HepG2 (cell line): Measurements from ENCODE around the gene RGSL1. TPM values are rescaled to one million over a fixed set of nuclear protein-coding genes. Genes with fewer than 3 reads are reported as not detected.

Source experiments
- ATAC-seq: fragments of 200-7000 bp; cut with Tn5 transposase; 3 replicates; pipeline ENCODE4 v1.9.1; 2020; ENCODE audit warnings: mild to moderate bottlenecking, moderate library complexity
- BruUV-seq: library from RNA; stranded (reverse); fragments of 400-500 nt; replicated peaks from 2 replicates; lab custom pipeline; 2021; lab: Mats Ljungman, UMichigan
- CTCF ChIA-PET: fragments of 300-600 bp; formaldehyde crosslinking; extraction: SDS; loops from one replicate; lab custom pipeline; 2021; ENCODE audit warnings: low total read pairs, inconsistent platforms, low intra/inter-chr PET ratio; lab: Yijun Ruan, JAX
- POLR2A ChIA-PET: fragments of 350-600 bp; sonication (Branson Sonifier 250); formaldehyde crosslinking; loops from one replicate; lab custom pipeline; 2020; ENCODE audit warnings: antibody characterized with exemption, inconsistent platforms; lab: Yijun Ruan, JAX
- DNase-seq: peaks from one replicate; pipeline ENCODE4 v3.0.0-alpha.2; 2015; ENCODE audit warnings: low spot score
- FAIRE-seq: peaks from 3 replicates; lab custom pipeline; 2011; peaks lifted over from hg19 to GRCh38; lab: Jason Lieb, UNC
- H2AFZ ChIP-seq: one replicate; pipeline ENCODE4 v1.6.1; 2011; ENCODE audit warnings: low read length, inconsistent platforms
- H3K27ac ChIP-seq: fragments of 300-600 bp; 3 replicates; pipeline ENCODE4 v1.8.0; 2011; ENCODE audit warnings: mixed run types, mild to moderate bottlenecking, mixed read lengths, low read length, inconsistent platforms; ENCODE audit not compliant: insufficient read depth; ENCODE audit errors: extremely low read length
- H3K27me3 ChIP-seq, 2 experiments: fragments of 200-600 bp in 1 of 2; 2 replicates in 1 of 2; 3 replicates in 1 of 2; pipeline versions ENCODE4 v1.6.0 to v1.8.0; 2011; ENCODE audit warnings: low read length in 2 of 2, mild to moderate bottlenecking in 2 of 2, moderate library complexity in 2 of 2, inconsistent platforms in 1 of 2; ENCODE audit not compliant: insufficient read depth in 2 of 2, control insufficient read depth in 1 of 2
- H3K36me3 ChIP-seq, 2 experiments: fragments of 200-600 bp in 1 of 2; replicated peaks in 1 of 2; 2 replicates in 1 of 2; 3 replicates in 1 of 2; pipeline versions ENCODE4 v1.5.1 to v1.8.0; 2011; ENCODE audit warnings: low read length in 2 of 2, inconsistent platforms in 1 of 2; ENCODE audit not compliant: insufficient read depth in 2 of 2, control insufficient read depth in 1 of 2
- H3K4me1 ChIP-seq: 2 replicates; pipeline ENCODE4 v1.5.1; 2012; ENCODE audit warnings: low read length, inconsistent platforms; ENCODE audit not compliant: insufficient read depth
- H3K4me2 ChIP-seq: 2 replicates; pipeline ENCODE4 v1.6.0; 2011; ENCODE audit warnings: low read depth, low read length, inconsistent platforms
- H3K4me3 ChIP-seq, 3 experiments: fragments of 200-600 bp in 1 of 3; sonication (generic), shearing (Covaris generic) in 1 of 3; replicated peaks in 1 of 3; 2 replicates each; pipeline ENCODE4 v1.5.1; 2011 to 2016; ENCODE audit warnings: low read length in 3 of 3, inconsistent platforms in 2 of 3, low read depth in 2 of 3, mild to moderate bottlenecking in 2 of 3, control low read depth in 1 of 3, mixed read lengths in 1 of 3; ENCODE audit not compliant: insufficient read depth in 1 of 3
- H3K79me2 ChIP-seq: one replicate; pipeline ENCODE4 v1.6.1; 2011; ENCODE audit warnings: low read length, inconsistent platforms; ENCODE audit not compliant: insufficient read depth
- H3K9ac ChIP-seq: 2 replicates; pipeline ENCODE4 v1.6.0; 2011; ENCODE audit warnings: mild to moderate bottlenecking, low read depth, low read length, inconsistent platforms; ENCODE audit not compliant: insufficient read depth
- H3K9me3 ChIP-seq: 2 replicates; pipeline ENCODE4 v1.5.1; 2012; ENCODE audit warnings: mild to moderate bottlenecking, low read length
- H4K20me1 ChIP-seq: 2 replicates; pipeline ENCODE4 v1.6.0; 2011; ENCODE audit warnings: inconsistent platforms, mild to moderate bottlenecking, low read length, moderate library complexity; ENCODE audit not compliant: insufficient read depth
- AFF4 ChIP-seq: sonication (generic); formaldehyde crosslinking; IDR thresholded peaks from 2 replicates; pipeline ENCODE4 v1.4.0; 2020; ENCODE audit warnings: missing genetic modification reagents
- AKAP8 ChIP-seq: sonication (generic); formaldehyde crosslinking; IDR thresholded peaks from 2 replicates; pipeline ENCODE4 v1.5.1; 2020; ENCODE audit warnings: mild to moderate bottlenecking, missing genetic modification reagents
- ASH2L ChIP-seq: fragments of 300-600, 200-600 bp; sonication (generic); IDR thresholded peaks from 2 replicates; pipeline ENCODE4 v1.7.0; 2017; ENCODE audit warnings: low read depth, mild to moderate bottlenecking, moderate library complexity, mixed read lengths, low read length; ENCODE audit not compliant: insufficient read length
- CBX5 ChIP-seq: sonication (generic); formaldehyde crosslinking; IDR thresholded peaks from 2 replicates; pipeline ENCODE4 v1.4.0; 2020; ENCODE audit warnings: missing genetic modification reagents, borderline replicate concordance
- HMG20A ChIP-seq: IDR thresholded peaks from 2 replicates; pipeline ENCODE4 v1.6.1; 2016; ENCODE audit warnings: borderline replicate concordance
- KDM5B ChIP-seq: sonication (generic); formaldehyde crosslinking; IDR thresholded peaks from 2 replicates; pipeline ENCODE4 v1.4.0; 2020; ENCODE audit warnings: missing genetic modification reagents, mild to moderate bottlenecking, borderline replicate concordance
- KLF9 ChIP-seq: IDR thresholded peaks from 2 replicates; pipeline ENCODE4 v1.6.1; 2016; ENCODE audit warnings: low read depth
- MNT ChIP-seq: fragments of 450-650 bp; IDR thresholded peaks from 2 replicates; pipeline ENCODE4 v1.6.1; 2016
- NFE2 ChIP-seq: sonication (generic); formaldehyde crosslinking; IDR thresholded peaks from 2 replicates; pipeline ENCODE4 v1.4.0; 2020; ENCODE audit warnings: missing genetic modification reagents
- ZFP36L1 ChIP-seq: sonication (generic); formaldehyde crosslinking; IDR thresholded peaks from 2 replicates; pipeline ENCODE4 v1.8.0; 2022; ENCODE audit warnings: mild to moderate bottlenecking, missing genetic modification reagents, moderate library complexity
- ZNF274 ChIP-seq: sonication (generic); formaldehyde crosslinking; IDR thresholded peaks from 2 replicates; pipeline ENCODE4 v1.5.1; 2020; ENCODE audit warnings: mild to moderate bottlenecking, missing genetic modification reagents
- ZNF547 ChIP-seq: sonication (generic); formaldehyde crosslinking; IDR thresholded peaks from 2 replicates; pipeline ENCODE4 v1.5.1; 2020; ENCODE audit warnings: mild to moderate bottlenecking, missing genetic modification reagents
- ZNF639 ChIP-seq: conservative IDR thresholded peaks from 2 replicates; pipeline ENCODE4 v1.6.1; 2018; ENCODE audit warnings: missing genetic modification reagents
- WGBS: methylation state at CpG from one replicate; pipeline ENCODE4 v1.1.6; 2017; ENCODE audit warnings: low lambda C conversion rate; 5-methylcytosine and 5-hydroxymethylcytosine counted together
- in situ Hi-C: cut with HindIII; loops from 2 replicates; pipeline ENCODE4 v1.10.0; 2017; ENCODE audit warnings: low pct_unique_long_range_greater_than_20kb; ENCODE audit not compliant: extremely low pct_ligation_motif_present
- intact Hi-C: fragments of 100-400 bp; cut with micrococcal nuclease; formaldehyde crosslinking; loops from one replicate; pipeline ENCODE4 v1.10.0; 2022; ENCODE audit not compliant: unreplicated experiment
- polyA plus RNA-seq, 8 experiments: library from polyadenylated mRNA; depleted of rRNA in 3 of 8; stranded (reverse) in 7 of 8; unstranded in 1 of 8; fragments of >200 nt; fragmentation: Illumina TruSeq in 4 of 8; extraction: Trizol in 4 of 8; gene quantifications; 2 replicates each; pipeline versions ENCODE4 v1.2.1 to v1.2.3, GENCODE V29; 2011 to 2016; ENCODE audit warnings: low read depth in 4 of 8, missing spikeins in 1 of 8, mixed read lengths in 1 of 8; ENCODE audit not compliant: insufficient read depth in 1 of 8
- total RNA-seq, 5 experiments: library from RNA; depleted of rRNA; stranded (reverse); fragments of >200 nt; fragmentation: Illumina TruSeq; extraction: Trizol; gene quantifications; 2 replicates each; pipeline ENCODE4 v1.2.3, GENCODE V29; 2016; ENCODE audit warnings: low read depth in 1 of 5

The RGSL1 gene
- total and polyA plus RNA-seq, 2 of the 13 experiments (the other 11 are each of a cell fraction or from before 2014, with no cell fraction given): not detected

GRCh38 chr1:182493063-182493462 lies 43.1 kb downstream of the RGSL1 start:
- Histone ChIP-seq H4K20me1 (no peaks in the 10 kb centered on the region), H3K4me1 (no peaks in the 10 kb centered on the region), H3K79me2 (no peaks in the 10 kb centered on the region), H3K4me3 (no peak overlapping the region), H3K27me3 (no peaks in the 10 kb centered on the region; a peak in 1 of 5 replicates), H3K9ac (no peak overlapping the region), H3K36me3 (no peaks in the 10 kb centered on the region), H3K9me3 (no peaks in the 10 kb centered on the region), H3K4me2 (no peak overlapping the region), H3K27ac (no peak overlapping the region), H2AFZ (no peak overlapping the region)
- ChIA-PET CTCF (no interaction called here), POLR2A (no interaction called here)
- in situ Hi-C loops (no loop called here), intact Hi-C loops (no loop called here)
- no peak for TF ChIP-seq NFE2
- TF ChIP-seq MNT: no peak
- TF ChIP-seq ZNF547 (CRISPR knock-in tag): no peak
- TF ChIP-seq CBX5: no peak
- TF ChIP-seq ZNF274 (CRISPR knock-in tag): no peak
- TF ChIP-seq AKAP8: no peak
- no peak for TF ChIP-seq ZFP36L1 (CRISPR knock-in tag)
- WGBS: 2% methylated on average over 2 of the region's 2 CpGs
- ATAC-seq (no peak), DNase-seq (no peak), FAIRE-seq (no peak)
- BruUV-seq: no TSS peak

DNA sequence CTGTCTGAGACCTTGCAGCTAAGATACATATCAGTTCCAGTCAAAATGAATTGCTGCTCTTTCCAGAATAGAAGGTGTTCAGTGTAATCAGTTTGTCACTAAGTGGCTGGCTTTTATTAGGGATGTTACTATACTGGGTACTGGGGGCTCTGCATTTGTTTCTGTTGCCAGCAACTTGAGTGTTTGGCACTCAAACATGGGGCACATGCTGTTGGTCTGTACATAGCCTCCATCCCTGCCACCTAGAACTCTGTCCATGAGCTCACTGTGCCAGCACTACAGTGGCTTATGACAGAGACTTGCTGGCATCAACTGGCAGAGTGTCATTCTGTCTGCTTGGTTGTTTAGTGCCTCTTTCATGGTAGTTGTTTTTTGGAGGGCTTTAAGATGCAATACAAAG lies 45.1 kb downstream of the RGSL1 start:
- FAIRE-seq (no peak), ATAC-seq (no peak), DNase-seq (no peak)
- POLR2A ChIA-PET: no interaction called here
- Histone ChIP-seq H3K9ac (no peak overlapping the region), H3K27ac (no peak overlapping the region), H3K4me1 (no peaks in the 10 kb centered on the region), H2AFZ (no peak overlapping the region), H3K9me3 (no peaks in the 10 kb centered on the region), H4K20me1 (no peaks in the 10 kb centered on the region), H3K4me3 (no peak overlapping the region), H3K4me2 (no peak overlapping the region), H3K79me2 (no peaks in the 10 kb centered on the region), H3K36me3 (no peaks in the 10 kb centered on the region), H3K27me3 (no peaks in the 10 kb centered on the region; a peak in 1 of 5 replicates)
- CTCF ChIA-PET: no interaction called here
- intact Hi-C loops (no loop called here), in situ Hi-C loops (no loop called here)
- BruUV-seq: no TSS peak
- TF ChIP-seq AFF4 (CRISPR knock-in tag) (no peak), ZNF639 (CRISPR knock-in tag) (no peak), HMG20A (CRISPR knock-in tag) (no peak), KDM5B (CRISPR knock-in tag) (no peak), KLF9 (CRISPR knock-in tag) (no peak), ASH2L (no peak)
